Measurements from ENCODE around the gene ATP10B. TPM values are rescaled to one million over a fixed set of nuclear protein-coding genes. Genes with fewer than 3 reads are reported as not detected.

ATP10B gene
- total RNA-seq, 1 experiment from 2014 or later = 0.11 TPM

DNA sequence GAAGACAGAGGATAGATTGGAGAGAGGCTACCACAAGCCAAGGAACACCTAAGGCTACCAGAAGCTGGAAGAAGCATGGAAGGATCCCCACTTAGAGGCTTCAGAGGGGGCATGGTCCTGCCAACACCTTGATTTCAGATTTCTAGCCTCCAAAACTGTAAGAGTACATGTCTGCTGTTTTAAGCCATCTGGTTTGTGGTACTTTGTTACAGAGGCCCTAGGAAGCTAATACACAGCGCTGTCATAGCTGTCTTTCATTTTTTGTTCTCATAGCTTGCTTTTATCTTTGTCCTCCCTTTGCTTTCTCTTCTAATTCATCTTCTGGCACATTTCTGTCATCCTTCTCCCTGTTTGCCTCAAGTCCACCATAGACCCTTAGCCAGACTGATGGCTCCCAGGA, 104.5 kb downstream of the ATP10B start (continued):
- TF ChIP-seq, protein P1, sequence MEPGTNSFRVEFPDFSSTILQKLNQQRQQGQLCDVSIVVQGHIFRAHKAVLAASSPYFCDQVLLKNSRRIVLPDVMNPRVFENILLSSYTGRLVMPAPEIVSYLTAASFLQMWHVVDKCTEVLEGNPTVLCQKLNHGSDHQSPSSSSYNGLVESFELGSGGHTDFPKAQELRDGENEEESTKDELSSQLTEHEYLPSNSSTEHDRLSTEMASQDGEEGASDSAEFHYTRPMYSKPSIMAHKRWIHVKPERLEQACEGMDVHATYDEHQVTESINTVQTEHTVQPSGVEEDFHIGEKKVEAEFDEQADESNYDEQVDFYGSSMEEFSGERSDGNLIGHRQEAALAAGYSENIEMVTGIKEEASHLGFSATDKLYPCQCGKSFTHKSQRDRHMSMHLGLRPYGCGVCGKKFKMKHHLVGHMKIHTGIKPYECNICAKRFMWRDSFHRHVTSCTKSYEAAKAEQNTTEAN (CRISPR knock-in tag; IDR thresholded peaks at IDR 0.05) = no peak
- TF ChIP-seq ETV6 (CRISPR knock-in tag; IDR thresholded peaks at IDR 0.05) (no peak), EMX1 (CRISPR knock-in tag; IDR thresholded peaks at IDR 0.05) (no peak), OVOL2 (CRISPR knock-in tag; IDR thresholded peaks at IDR 0.05; ENCODE audit: borderline replicate concordance) (no peak), SOX15 (CRISPR knock-in tag; IDR thresholded peaks at IDR 0.05) (no peak), ESRRA (CRISPR knock-in tag; IDR thresholded peaks at IDR 0.05; ENCODE audit: borderline replicate concordance) (no peak), CREM (CRISPR knock-in tag; IDR thresholded peaks at IDR 0.05) (no peak)
- TF ChIP-seq, protein P2, sequence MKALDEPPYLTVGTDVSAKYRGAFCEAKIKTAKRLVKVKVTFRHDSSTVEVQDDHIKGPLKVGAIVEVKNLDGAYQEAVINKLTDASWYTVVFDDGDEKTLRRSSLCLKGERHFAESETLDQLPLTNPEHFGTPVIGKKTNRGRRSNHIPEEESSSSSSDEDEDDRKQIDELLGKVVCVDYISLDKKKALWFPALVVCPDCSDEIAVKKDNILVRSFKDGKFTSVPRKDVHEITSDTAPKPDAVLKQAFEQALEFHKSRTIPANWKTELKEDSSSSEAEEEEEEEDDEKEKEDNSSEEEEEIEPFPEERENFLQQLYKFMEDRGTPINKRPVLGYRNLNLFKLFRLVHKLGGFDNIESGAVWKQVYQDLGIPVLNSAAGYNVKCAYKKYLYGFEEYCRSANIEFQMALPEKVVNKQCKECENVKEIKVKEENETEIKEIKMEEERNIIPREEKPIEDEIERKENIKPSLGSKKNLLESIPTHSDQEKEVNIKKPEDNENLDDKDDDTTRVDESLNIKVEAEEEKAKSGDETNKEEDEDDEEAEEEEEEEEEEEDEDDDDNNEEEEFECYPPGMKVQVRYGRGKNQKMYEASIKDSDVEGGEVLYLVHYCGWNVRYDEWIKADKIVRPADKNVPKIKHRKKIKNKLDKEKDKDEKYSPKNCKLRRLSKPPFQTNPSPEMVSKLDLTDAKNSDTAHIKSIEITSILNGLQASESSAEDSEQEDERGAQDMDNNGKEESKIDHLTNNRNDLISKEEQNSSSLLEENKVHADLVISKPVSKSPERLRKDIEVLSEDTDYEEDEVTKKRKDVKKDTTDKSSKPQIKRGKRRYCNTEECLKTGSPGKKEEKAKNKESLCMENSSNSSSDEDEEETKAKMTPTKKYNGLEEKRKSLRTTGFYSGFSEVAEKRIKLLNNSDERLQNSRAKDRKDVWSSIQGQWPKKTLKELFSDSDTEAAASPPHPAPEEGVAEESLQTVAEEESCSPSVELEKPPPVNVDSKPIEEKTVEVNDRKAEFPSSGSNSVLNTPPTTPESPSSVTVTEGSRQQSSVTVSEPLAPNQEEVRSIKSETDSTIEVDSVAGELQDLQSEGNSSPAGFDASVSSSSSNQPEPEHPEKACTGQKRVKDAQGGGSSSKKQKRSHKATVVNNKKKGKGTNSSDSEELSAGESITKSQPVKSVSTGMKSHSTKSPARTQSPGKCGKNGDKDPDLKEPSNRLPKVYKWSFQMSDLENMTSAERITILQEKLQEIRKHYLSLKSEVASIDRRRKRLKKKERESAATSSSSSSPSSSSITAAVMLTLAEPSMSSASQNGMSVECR (CRISPR knock-in tag; IDR thresholded peaks at IDR 0.05; ENCODE audit: borderline replicate concordance) = no peak
- TF ChIP-seq, protein P3, sequence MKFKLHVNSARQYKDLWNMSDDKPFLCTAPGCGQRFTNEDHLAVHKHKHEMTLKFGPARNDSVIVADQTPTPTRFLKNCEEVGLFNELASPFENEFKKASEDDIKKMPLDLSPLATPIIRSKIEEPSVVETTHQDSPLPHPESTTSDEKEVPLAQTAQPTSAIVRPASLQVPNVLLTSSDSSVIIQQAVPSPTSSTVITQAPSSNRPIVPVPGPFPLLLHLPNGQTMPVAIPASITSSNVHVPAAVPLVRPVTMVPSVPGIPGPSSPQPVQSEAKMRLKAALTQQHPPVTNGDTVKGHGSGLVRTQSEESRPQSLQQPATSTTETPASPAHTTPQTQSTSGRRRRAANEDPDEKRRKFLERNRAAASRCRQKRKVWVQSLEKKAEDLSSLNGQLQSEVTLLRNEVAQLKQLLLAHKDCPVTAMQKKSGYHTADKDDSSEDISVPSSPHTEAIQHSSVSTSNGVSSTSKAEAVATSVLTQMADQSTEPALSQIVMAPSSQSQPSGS (CRISPR knock-in tag; IDR thresholded peaks at IDR 0.05; ENCODE audit: borderline replicate concordance, low read depth) = no peak
- TF ChIP-seq, protein P4, sequence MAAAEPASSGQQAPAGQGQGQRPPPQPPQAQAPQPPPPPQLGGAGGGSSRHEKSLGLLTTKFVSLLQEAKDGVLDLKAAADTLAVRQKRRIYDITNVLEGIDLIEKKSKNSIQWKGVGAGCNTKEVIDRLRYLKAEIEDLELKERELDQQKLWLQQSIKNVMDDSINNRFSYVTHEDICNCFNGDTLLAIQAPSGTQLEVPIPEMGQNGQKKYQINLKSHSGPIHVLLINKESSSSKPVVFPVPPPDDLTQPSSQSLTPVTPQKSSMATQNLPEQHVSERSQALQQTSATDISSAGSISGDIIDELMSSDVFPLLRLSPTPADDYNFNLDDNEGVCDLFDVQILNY (CRISPR knock-in tag; IDR thresholded peaks at IDR 0.05) = no peak

DNA sequence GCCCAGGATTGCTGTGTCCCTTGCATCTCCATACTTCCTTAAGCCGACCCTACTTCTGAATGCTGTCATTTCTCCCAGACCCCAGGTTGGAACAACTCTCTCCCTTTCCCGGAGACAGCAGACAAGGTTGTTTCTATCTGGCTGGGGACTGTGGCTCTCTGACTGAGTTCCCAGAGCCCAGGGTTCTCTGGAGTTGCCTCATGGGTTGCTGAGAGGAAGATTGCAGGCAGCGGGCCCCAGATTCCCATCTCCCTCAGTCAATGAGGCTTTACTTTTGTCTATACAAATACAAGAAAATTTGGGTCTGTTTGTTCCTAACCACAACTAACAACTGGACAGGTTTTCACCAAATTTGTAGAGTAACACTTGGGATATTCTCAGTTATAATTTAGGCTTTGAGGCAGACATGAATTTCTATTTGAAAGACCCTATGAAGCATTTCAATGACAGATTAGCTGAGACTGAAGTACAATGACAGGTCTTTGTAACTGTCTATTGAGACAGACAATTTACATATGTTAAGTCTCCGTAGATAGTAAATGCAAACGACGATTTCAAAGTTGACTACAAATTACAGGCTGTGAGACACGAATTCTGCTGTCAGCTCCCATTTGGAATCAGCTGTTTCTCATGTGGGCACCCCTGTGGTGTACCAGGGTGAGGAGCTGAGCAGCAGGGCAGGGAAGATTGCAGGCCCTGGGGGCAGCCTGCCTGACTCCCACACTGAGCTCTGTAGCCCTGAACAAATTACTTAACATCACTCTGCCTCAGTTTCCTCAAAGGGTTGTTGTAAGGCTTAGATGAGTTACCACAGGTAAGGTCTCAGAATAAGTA, 107.5 kb downstream of the ATP10B start:
- ATAC-seq (peak; percentile 68), DNase-seq (ENCODE audit: low spot score) (no peak)
- Mint-ChIP-seq H3K9me3 (no peaks in the 10 kb centered on the region), H3K27me3 (ENCODE audit: low read depth) (no peaks in the 10 kb centered on the region), H3K36me3 (no peaks in the 10 kb centered on the region), H3K4me3 (no peak overlapping the region), H3K4me1 (peaks cover 19% of the 10 kb centered on the region), H3K27ac (no peak overlapping the region)
- ChIA-PET POLR2A (no interaction called here), CTCF (interaction anchor here (0.5 kb wide), 1 partner anchor 8 kb away, joined by 4 read pairs; no protein-coding TSS in a partner anchor)
- TF ChIP-seq, protein P5, sequence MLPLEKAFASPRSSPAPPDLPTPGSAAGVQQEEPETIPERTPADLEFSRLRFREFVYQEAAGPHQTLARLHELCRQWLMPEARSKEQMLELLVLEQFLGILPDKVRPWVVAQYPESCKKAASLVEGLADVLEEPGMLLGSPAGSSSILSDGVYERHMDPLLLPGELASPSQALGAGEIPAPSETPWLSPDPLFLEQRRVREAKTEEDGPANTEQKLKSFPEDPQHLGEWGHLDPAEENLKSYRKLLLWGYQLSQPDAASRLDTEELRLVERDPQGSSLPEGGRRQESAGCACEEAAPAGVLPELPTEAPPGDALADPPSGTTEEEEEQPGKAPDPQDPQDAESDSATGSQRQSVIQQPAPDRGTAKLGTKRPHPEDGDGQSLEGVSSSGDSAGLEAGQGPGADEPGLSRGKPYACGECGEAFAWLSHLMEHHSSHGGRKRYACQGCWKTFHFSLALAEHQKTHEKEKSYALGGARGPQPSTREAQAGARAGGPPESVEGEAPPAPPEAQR (CRISPR knock-in tag; IDR thresholded peaks at IDR 0.05) = no peak
- TF ChIP-seq, protein P1 (CRISPR knock-in tag; IDR thresholded peaks at IDR 0.05) = no peak
- TF ChIP-seq, protein P6, sequence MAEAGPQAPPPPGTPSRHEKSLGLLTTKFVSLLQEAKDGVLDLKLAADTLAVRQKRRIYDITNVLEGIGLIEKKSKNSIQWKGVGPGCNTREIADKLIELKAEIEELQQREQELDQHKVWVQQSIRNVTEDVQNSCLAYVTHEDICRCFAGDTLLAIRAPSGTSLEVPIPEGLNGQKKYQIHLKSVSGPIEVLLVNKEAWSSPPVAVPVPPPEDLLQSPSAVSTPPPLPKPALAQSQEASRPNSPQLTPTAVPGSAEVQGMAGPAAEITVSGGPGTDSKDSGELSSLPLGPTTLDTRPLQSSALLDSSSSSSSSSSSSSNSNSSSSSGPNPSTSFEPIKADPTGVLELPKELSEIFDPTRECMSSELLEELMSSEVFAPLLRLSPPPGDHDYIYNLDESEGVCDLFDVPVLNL (CRISPR knock-in tag; IDR thresholded peaks at IDR 0.05; ENCODE audit: borderline replicate concordance, low read depth) = no peak
- TF ChIP-seq, protein P7, sequence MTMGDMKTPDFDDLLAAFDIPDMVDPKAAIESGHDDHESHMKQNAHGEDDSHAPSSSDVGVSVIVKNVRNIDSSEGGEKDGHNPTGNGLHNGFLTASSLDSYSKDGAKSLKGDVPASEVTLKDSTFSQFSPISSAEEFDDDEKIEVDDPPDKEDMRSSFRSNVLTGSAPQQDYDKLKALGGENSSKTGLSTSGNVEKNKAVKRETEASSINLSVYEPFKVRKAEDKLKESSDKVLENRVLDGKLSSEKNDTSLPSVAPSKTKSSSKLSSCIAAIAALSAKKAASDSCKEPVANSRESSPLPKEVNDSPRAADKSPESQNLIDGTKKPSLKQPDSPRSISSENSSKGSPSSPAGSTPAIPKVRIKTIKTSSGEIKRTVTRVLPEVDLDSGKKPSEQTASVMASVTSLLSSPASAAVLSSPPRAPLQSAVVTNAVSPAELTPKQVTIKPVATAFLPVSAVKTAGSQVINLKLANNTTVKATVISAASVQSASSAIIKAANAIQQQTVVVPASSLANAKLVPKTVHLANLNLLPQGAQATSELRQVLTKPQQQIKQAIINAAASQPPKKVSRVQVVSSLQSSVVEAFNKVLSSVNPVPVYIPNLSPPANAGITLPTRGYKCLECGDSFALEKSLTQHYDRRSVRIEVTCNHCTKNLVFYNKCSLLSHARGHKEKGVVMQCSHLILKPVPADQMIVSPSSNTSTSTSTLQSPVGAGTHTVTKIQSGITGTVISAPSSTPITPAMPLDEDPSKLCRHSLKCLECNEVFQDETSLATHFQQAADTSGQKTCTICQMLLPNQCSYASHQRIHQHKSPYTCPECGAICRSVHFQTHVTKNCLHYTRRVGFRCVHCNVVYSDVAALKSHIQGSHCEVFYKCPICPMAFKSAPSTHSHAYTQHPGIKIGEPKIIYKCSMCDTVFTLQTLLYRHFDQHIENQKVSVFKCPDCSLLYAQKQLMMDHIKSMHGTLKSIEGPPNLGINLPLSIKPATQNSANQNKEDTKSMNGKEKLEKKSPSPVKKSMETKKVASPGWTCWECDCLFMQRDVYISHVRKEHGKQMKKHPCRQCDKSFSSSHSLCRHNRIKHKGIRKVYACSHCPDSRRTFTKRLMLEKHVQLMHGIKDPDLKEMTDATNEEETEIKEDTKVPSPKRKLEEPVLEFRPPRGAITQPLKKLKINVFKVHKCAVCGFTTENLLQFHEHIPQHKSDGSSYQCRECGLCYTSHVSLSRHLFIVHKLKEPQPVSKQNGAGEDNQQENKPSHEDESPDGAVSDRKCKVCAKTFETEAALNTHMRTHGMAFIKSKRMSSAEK (CRISPR knock-in tag; IDR thresholded peaks at IDR 0.05; ENCODE audit: borderline replicate concordance) = no peak
- TF ChIP-seq NR1H2 (CRISPR knock-in tag; IDR thresholded peaks at IDR 0.05) = no peak
- no peak for TF ChIP-seq TP53 (CRISPR knock-in tag; IDR thresholded peaks at IDR 0.05)
- TF ChIP-seq RORB (CRISPR knock-in tag; IDR thresholded peaks at IDR 0.05) = no peak
- no peak for TF ChIP-seq NFE2L1 (CRISPR knock-in tag; IDR thresholded peaks at IDR 0.05)

Measured in WTC11 (cell line).